HFFc6 (cell line): Measurements from ENCODE around the gene SPTB. TPM values are rescaled to one million over a fixed set of nuclear protein-coding genes. Genes with fewer than 3 reads are reported as not detected.

Experiments
- DNase-seq: peaks from one replicate; pipeline ENCODE4 v3.0.0-alpha.2; 2018
- H3K27ac Mint-ChIP-seq: 2 replicates; pipeline ENCODE4 v1.8.0; 2020; ENCODE audit warnings: mild to moderate bottlenecking, mixed read lengths
- H3K27me3 Mint-ChIP-seq: 2 replicates; pipeline ENCODE4 v1.8.0; 2021; ENCODE audit warnings: mild to moderate bottlenecking, moderate library complexity, mixed read lengths; ENCODE audit not compliant: insufficient read depth
- H3K36me3 Mint-ChIP-seq: 2 replicates; pipeline ENCODE4 v1.8.0; 2021; ENCODE audit warnings: low read depth, mixed read lengths
- H3K4me1 Mint-ChIP-seq: 2 replicates; pipeline ENCODE4 v1.8.0; 2020; ENCODE audit warnings: low read depth, mixed read lengths
- H3K4me3 Mint-ChIP-seq: 2 replicates; pipeline ENCODE4 v1.8.0; 2020; ENCODE audit warnings: mild to moderate bottlenecking, moderate library complexity, mixed read lengths
- H3K9me3 Mint-ChIP-seq: 2 replicates; pipeline ENCODE4 v1.8.0; 2020; ENCODE audit warnings: mild to moderate bottlenecking, mixed read lengths
- CTCF ChIP-seq: fragments of 200-600 bp; sonication (generic); IDR thresholded peaks from 2 replicates; pipeline ENCODE4 v1.5.0; 2021; ENCODE audit warnings: antibody characterized with exemption, mild to moderate bottlenecking
- total RNA-seq, 6 experiments: library from RNA; stranded (reverse); fragmentation: NEBNext Ultra II Directional; extraction: Animal tissue kit (Norgen Biotek cat#: 25700); gene quantifications; 2 replicates in 1 of 6; 3 replicates in 5 of 6; pipeline ENCODE4 v1.2.3, GENCODE V29; 2021

The SPTB gene
- total RNA-seq, 6 experiments from 2014 or later = 0.58 to 1.1 (median 0.72) TPM

GRCh38 chr14:64730681-64731080, 149.0 kb downstream of the SPTB start:
- no peak for TF ChIP-seq CTCF
- no peak overlapping the region for H3K4me3 Mint-ChIP-seq
- no peaks in the 10 kb centered on the region for H3K27me3 Mint-ChIP-seq
- no peak overlapping the region for H3K27ac Mint-ChIP-seq
- H3K4me1 Mint-ChIP-seq = peaks cover 13% of the 10 kb centered on the region
- DNase-seq = no peak
- H3K36me3 Mint-ChIP-seq = no peaks in the 10 kb centered on the region
- H3K9me3 Mint-ChIP-seq = no peaks in the 10 kb centered on the region

GRCh38 chr14:64730061-64730440, 149.7 kb downstream of the SPTB start:
- TF ChIP-seq CTCF = no peak
- Mint-ChIP-seq H3K9me3 (no peaks in the 10 kb centered on the region), H3K4me3 (no peak overlapping the region), H3K27me3 (no peaks in the 10 kb centered on the region), H3K4me1 (peaks cover 15% of the 10 kb centered on the region), H3K27ac (no peak overlapping the region), H3K36me3 (no peaks in the 10 kb centered on the region)
- no peak for DNase-seq

- no peak for DNase-seq
- TF ChIP-seq CTCF = no peak
- no peaks in the 10 kb centered on the region for H3K36me3 Mint-ChIP-seq
- H3K4me1 Mint-ChIP-seq = peaks cover 21% of the 10 kb centered on the region
- no peaks in the 10 kb centered on the region for H3K27me3 Mint-ChIP-seq
- H3K4me3 Mint-ChIP-seq = no peak overlapping the region
- no peak overlapping the region for H3K27ac Mint-ChIP-seq
- no peaks in the 10 kb centered on the region for H3K9me3 Mint-ChIP-seq
Observed at GRCh38 chr14:64729386-64730060, 150.2 kb downstream of the SPTB start.

GRCh38 chr14:64728856-64729255, 150.9 kb downstream of the SPTB start:
- Mint-ChIP-seq H3K27me3 (no peaks in the 10 kb centered on the region), H3K9me3 (no peaks in the 10 kb centered on the region), H3K36me3 (no peaks in the 10 kb centered on the region), H3K4me1 (peaks cover 25% of the 10 kb centered on the region), H3K4me3 (no peak overlapping the region), H3K27ac (no peak overlapping the region)
- TF ChIP-seq CTCF = no peak
- DNase-seq = no peak

GRCh38 chr14:64728106-64728505, 151.6 kb downstream of the SPTB start:
- Mint-ChIP-seq H3K9me3 (no peaks in the 10 kb centered on the region), H3K4me1 (peaks cover 25% of the 10 kb centered on the region), H3K27ac (no peak overlapping the region), H3K4me3 (no peak overlapping the region), H3K36me3 (no peaks in the 10 kb centered on the region), H3K27me3 (no peaks in the 10 kb centered on the region)
- no peak for TF ChIP-seq CTCF
- no peak for DNase-seq
